GM04504 (cell line): ENCODE measurements around the gene KIF16B.
"Not testable (repeated sequence)": the region's sequence is repeated elsewhere in the genome, so short reads cannot be mapped to it uniquely, and the experiment has no call there.

Source experiments
- DNase-seq: peaks from one replicate; pipeline ENCODE4 v3.0.0-alpha.2; 2012; ENCODE audit warnings: low read depth

Gene KIF16B

DNA sequence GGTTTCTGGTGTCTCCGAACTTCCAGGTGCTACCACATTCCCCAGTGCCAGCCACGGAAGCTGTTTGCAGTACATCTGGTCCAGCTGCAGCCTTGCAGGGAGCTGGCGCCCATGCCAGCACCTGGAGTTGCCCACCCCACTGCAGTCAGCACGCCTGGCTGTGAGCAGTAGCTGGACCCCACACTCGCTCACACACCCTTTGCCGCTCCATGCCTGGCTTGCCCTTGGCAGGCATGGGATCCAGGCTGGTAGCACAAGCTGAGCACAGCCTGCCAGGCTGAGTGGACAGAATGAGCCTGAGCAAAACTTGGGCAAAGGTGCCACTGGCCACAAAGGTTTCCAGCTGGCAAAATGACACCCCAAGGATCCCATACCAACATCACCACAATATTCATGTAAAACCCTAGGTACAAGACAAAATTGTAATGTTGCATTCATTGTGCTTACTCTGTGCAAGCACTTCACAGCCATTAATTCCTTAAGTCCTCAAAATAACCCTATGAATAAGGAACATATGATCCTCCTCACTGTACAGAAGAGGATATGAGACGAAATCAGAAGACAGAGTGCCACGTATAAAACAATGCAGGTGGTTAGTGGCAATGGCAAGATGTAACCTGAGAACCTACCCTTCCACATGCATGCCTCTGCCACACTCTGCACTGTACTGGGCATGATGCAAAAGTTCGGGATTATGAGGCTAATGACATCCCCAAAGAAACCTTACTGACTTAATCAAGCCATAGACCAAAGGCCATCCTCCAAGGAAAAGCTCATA, 18.3 kb downstream of the KIF16B start:
- DNase-seq = no peak

DNA sequence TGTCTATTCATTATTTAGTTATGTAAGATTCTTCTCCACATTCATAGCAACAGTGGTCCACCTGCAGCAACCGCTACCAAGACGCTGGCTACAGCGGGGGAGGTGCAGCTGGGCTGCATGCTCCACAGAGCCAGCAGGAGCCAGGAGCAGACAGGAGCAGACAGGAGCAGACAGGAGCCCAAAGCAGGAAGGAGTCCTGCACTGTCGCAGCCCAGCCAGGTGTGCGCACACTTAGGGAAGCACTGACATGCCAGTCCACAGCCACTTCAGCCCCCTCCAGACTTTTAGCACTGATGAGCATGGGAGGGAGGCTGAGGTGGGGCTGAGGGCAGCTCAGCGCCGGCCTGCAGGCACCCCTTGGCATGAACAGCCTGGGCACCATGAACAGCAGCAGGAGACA, 19.6 kb downstream of the KIF16B start:
- DNase-seq = no peak

DNA sequence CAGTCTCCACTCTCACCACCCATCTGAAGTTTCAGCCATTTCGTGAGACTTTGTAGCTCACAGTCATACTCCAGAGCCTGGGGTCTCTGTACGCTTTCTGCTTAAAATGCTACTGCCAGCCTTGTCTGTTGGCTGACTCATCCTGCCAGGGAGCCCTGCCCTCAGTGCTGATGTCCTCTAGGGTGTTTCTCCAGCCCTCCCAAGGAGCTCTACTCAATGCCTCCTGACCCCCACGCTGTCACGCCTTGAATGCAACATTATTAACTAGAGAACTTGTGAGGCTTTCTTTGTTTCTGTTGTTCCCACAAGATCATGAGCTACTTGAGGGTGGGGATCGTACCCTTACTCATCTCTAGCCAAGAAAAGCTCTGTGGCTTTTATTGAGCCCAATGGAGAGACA, 20.1 kb downstream of the KIF16B start:
- no peak for DNase-seq

DNA sequence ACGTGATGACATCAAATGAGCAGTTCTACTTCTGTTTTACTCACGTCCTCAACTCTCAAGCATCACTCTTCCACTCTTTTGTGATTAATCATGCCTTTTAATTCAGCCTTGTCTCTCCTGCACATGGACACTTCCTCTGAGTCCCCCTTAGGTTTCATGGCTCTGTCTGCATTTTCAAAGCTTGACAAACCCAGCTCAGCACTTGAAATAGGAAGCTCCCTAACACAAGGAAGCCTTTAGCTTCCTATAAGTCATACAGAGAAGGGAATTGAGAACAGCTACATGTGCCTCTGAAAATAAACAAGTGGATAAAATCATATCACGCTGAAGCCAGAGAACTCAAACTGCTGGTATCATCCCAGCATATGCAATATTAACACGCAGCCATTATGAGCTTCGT, 21.2 kb downstream of the KIF16B start:
- DNase-seq = no peak

DNA sequence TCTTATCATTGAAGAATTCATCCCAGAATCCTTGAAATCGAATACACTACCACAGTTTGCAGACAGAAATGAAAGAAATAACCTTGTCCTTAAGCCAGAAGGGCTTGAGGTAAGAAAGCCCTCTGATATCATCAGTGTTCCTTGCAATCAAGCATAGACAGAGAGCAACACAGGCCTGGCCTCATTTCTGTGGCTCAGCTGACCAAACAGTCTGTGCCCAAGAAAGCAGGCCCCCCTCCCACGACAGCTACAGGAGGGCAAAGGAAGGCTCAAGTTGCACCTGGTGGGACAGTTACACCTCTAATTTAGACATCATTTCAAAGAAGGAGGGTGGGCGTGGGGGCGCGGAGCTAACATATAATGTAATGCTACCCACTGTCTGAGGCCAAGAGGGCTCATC, 21.6 kb downstream of the KIF16B start:
- DNase-seq = no peak

DNA sequence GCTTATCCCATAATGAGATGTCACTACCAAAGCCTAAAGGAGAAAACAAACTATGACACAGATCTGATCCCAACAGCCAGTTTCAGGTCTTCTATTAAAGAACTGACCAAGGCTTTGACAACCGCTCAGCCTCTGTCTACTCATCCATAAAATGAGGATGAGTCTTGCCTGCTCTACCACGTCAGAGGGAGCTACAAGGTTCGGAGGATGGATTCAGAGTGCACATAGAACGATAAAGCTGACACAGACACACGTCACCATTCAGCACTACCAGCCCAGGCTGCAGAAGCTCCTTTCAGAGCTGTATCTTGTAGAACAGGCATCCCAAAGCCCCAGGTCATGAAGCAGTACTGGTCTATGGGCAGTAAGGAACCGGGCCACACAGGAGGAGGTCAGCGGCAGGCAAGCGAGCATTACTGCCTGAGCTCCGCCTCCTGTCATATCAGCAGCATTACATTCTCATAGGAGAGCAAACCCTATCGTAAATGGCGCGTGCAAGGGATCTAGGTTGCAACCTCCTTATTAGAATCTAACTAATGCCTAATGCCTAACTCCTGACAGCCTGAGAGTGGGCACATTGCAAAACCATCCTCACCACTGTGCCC, 25.1 kb downstream of the KIF16B start:
- DNase-seq = no peak

DNA sequence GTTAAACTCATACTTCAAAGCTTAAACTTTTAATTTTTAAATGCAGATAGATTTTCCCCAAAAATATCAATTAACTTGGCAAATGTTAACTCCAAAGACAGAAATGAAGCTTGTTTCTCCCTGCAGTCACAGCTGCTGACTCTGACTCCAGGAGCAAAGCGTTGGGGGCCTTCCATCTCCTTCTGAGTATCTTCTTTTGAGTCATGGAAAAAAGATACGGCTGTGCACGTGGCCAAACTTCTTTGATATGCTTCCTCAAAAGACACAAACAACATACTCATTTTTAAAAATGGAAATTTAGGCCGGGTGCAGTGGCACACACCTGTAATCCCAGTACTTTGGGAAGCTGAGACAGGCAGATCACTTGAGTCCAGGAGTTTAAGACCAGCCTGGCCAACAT, 28.3 kb downstream of the KIF16B start:
- no peak for DNase-seq

DNA sequence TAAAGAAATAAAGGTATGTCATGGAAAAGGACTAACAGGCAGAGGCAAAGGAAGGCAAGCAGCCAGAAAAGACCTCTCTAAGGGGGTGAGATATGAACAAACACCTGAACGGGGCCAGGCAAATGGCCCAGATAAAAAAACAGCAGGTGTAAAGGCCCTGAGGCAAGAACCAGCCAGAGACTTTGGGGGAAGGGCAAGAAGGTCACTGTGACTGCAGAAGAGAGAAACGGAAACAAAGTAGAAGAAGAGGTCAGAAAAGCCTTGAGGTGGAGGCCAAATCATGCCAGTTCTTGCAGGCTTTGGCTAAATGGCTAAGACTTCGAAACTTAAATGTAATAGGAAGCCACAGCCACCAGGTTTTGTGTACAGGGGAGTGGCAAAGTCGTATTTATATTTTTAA, 30.8 kb downstream of the KIF16B start:
- DNase-seq = no peak

DNA sequence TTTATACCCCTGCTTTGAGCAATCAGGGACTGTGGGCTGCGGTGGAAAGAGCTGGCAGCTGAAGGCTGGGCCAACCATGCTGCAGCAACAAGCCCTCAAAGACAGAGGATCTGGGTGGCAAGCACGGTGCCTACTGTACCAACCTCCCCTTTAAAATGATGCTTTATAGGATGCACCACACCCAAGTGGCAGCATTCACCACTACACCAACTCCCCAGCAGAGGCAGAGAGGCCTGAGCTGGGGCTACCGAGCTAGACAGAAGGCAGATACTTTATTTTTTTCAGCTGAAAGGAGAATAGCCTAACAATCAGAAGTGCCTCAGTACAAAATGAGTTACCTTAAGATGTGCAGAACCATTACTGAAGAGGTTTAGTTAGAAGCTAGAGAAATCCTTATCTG, 31.4 kb downstream of the KIF16B start:
- no peak for DNase-seq

DNA sequence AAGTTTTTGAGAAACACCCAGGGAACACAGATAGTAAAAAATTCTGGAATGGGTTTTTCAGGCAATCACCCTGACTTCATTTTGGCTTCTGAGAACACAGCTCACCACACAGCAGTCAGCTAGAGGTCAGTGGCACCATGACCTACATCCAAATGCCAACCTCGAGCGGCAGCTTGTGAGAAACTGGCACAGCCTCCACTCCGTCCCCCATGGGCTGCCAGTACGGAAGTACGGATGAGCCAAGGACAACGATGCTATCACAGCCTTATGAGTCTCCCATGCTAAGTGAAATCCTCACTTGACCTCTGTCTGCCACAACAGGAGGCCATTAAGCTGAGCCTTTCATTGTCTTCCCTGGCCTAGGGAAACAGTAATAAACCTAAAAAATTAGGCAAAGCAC, 32.0 kb downstream of the KIF16B start:
- no peak for DNase-seq

DNA sequence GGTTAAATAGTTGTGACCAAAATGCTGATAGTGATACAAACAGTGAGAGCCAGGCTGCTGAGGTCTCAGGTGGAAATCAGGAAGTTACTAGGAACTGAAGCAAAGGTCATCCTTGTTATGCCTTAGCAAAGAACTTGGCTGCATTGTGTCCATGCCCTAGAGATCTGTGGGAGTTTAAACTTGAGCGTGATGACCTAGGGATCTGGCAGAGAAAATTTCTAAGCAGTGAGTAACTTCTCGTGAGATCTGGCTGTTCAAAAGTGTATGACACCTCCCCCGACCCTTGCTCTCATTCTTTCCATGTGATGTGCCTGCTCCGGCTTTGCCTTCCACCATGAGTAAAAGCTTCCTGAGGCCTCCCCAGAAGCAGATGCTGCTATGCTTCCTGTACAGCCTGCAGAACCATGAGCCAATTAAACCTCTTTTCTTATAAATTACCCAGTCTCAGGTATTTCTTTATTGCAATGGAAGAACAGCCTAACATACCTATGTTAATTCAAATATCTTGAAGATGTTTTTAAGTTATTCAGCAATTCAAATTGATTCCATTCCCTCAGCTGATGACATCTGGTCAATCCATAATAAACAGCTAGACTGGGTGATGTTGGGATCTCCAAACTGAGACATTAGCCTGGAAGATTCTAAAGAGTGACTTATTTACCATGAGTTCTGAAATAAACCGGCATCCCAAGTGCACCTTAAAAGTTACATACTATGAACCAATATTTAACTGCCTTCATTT, 33.8 kb downstream of the KIF16B start:
- no peak for DNase-seq

DNA sequence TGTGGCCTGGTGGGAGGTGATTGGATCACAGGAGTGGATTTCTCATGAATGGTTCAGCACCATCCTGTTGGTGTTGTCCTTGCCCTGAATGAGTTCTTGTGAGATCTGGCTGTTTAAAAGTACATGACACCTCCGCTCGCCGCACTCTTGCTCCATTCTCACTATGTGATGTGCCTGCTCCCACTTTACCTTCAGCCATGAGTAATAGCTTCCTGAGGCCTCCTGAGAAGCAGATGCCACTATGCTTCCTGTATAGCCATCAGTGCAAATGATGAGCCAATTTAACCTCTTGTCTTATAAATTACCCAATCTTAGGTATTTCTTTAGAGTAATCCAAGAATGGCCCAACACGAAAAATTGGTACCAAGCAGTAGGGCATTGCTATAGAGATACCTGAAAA, 34.5 kb downstream of the KIF16B start:
- DNase-seq = no peak

DNA sequence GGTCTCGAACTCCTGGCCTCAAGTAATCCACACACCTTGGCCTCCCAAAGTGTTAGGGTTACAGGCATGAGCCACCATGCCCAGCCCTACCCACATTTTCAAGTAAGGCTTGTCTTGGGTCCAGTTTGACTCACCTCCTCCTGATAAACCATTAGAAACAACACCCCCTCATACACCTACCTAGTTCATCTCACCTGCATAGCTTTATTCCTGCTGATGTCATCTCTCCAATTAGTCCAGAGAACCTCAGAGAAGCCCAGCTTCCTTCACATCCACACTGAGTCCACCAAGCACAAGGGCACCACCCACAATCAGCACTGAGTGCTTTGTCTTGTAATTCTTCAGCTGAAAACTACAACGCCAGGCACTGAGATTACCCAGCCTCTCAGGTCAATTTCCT, 35.3 kb downstream of the KIF16B start:
- DNase-seq = no peak

DNA sequence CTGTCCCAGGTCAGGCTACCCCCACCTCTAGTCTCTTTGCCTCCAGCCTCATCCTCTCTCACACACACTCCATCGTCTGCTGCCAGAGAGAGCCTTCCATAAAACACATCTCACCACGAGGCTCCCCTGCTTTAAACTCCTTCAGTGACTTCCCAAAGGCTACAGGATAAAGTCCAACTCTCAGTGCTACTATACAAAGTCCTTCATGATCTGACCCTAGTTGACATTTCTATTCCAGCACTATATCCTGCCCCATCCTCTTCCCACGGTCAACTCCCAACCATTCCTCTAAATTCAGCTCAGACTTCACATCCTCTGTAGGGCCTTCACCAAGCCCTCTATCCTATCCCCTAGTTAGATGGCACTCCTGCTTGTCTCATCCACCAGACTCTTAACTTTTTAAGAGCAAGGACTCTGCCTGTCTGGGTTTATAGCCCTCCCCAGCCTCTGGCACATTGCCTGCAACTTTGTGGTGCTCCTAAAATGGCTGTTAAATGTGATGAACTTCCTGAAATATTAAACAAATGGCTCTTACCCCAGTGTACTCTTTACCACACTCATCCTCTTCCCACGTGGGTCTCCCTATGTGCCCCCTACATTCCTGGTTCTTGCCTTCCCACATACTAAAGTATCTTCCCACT, 36.1 kb downstream of the KIF16B start:
- no peak for DNase-seq

DNA sequence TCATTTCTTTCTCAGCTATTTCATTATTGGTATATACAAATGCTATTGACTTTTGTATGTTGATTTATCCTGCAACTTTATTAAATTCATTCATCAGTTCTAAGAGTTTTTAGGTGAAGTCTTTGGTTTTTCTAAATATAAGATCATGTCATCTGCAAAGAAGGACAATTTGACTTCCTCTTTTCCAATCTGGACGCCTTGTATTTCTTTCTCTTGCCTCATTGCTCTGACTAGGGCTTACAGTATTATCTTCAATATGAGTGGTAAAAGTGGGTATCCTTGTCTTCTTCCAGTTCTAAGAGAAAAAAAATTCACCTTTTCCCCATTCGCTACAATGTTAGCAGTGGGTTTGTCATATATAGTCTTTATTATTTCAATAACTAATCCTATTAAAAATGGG, 38.0 kb downstream of the KIF16B start:
- no peak for DNase-seq

DNA sequence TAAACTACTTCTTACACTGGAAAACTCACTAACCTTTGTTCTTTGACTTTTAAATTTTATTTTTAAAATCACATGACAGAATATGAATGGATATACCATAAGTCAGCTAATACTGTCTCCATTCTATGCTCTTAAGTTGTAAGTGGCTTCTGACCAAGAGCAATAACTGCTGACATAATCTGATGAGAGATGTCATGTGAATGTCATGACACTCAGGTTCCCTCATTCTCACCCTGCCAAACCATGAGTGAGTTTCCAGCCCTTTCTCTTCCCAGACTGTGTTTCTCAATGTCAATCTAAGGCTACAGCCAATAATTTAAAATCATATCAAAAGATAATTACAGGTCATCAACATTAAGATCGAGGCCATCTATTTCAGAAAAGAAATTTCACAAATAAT, 39.7 kb downstream of the KIF16B start:
- no peak for DNase-seq

DNA sequence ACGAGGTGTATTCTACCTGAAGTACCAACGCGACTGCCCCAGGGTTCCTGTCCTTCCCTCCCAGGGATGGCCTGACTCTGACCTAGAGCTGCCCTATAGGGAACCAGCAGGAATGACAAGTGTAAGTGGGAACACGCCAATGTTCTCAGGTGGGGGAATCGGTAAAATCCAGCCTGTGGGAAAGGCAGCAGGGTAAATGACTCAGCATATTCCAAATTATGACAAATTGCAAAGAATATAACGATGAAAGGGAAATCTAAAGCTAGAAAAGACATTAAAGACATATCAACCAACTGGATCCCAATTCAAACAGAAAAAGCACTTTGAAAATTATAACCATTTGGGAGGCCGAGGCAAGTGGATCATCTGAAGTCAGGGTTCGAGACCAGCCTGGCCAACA, 41.8 kb downstream of the KIF16B start:
- no peak for DNase-seq

DNA sequence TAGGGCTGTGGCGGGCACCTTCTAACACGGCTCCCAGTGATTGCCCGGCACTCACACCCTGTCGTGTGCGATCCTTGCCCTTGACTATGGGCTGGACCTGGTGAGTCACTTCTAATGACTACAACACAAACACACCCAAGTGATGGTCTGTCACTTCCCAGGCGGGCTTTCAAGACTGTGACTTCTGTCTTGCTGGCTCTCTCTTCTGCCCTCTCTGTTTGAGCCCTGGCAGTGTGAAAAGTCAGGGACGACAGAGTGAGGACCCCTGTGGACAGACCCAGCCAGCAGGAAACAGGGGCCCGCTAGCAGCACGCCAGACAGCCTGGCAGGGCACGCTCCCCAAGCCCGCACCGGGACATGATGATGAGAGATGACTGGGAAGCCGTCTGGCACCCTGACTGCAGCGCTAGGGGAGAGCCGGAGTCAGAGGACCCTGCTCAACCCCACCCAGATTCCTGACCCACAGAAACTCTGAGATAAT, 43.0 kb downstream of the KIF16B start:
- no peak for DNase-seq

DNA sequence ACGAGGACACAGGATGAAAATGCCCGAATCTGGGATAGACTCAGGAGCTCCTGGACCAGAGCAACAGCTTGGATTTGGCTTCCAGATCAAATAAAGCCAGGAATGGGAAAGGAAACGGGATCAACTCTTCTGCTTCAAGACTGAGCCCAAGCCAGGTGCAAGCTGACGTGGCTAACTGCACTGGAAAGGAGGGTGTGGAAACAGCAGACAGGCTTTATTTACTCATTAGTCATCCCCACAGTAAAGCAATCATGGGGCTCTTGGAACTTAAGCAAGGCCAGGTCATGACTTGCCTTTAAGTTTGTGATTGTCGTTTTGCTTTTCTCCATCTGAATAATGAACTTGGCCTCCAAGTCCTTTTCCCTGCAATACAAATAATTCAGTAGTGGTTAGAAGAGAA, 45.2 kb downstream of the KIF16B start:
- DNase-seq = peak; percentile 52

DNA sequence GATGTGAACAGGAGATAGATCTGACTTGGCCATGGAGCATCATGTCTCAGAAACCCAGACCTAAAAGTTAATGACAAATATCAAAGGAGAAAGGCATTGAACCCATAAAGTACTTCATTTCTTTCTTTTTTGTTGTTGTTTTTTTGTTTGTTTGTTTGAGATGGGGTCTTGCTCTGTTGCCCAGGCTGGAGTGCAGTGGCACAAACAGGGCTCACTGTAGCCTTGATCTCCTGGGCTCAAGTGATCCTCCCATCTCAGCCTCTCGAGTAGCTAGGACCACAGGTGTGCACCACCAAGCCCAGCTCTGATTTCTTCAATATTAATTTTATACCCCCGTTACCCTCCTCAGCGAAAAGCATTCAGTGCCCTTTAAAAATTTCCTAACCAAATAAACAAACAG, 45.8 kb downstream of the KIF16B start:
- no peak for DNase-seq

DNA sequence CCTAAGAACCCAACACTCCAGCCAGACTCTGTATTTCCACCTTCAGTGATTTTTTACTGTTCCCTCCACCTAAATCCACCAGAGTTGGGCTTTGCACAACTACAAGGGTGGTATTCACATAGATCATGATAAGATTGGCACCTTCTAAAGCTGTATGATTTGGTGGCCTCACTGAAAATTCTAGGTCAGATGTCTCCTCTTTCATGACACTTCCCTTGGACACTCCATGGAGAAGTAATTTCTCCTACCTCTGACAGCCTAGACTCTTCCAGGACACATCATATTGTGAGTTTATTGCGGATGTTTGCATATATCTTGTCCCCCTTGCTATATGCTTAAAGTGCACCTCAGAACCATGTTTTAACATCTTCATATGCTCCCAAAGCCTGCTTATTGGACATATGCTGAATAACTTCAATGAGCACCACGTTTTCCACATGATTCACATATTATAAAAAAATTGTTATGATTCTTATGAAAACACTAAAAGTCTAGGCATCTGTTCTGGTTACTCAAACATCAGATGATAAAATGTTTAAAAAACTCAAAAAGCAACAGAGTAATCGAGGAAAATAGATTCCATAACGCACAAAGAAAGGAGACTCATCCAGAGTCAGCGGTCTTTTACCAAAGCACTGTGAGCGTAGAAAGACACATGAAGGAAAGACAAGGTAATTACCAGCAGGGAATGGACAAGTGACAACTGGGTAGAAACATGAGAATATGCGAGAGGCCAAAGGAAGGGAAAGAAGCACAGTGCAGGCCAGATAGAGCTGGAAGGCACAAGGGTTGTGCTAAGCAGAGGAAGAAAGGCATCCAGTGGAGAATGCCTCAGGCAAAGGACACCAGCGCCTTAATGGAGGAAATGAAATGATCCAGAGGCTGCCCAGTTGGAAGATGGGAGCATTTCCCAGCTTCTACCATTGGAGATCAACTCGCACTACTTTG, 46.5 kb downstream of the KIF16B start:
- DNase-seq = no peak

DNA sequence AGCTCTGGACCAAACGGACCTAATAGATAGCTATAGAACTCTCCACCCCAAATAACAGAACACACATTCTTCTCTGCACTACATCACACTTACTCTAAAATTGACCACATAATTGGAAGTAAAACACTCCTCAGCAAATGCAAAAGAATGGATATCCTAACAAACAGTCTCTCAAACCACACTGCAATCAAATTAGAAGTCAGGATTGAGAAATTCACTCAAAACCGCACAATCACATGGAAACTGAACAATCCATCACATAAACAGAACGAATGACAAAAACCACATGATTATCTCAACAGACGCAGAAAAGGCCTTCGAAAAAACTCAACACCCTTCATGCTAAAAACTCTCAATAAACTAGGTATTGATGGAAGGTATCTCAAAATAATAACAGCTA, 50.6 kb downstream of the KIF16B start:
- DNase-seq = not testable (repeated sequence)
